OCI-LY7 (cell line): ENCODE measurements around the gene G2E3.

Experiments
- EZH2phosphoT487 ChIP-seq: fragments of 200-600 bp; sonication (generic); IDR thresholded peaks from 2 replicates; pipeline ENCODE4 v1.6.1; 2018; ENCODE audit warnings: low read depth, borderline replicate concordance, mild to moderate bottlenecking, mixed run types, antibody characterized with exemption, low read length, moderate library complexity, mixed read lengths
- TF ChIP-seq, protein P1 (sequence below): fragments of 200-600 bp; sonication (generic); conservative IDR thresholded peaks from 2 replicates; pipeline ENCODE4 v1.5.1; 2014; ENCODE audit warnings: mild to moderate bottlenecking, antibody characterized with exemption, low read length, moderate library complexity, mixed read lengths

DNA sequence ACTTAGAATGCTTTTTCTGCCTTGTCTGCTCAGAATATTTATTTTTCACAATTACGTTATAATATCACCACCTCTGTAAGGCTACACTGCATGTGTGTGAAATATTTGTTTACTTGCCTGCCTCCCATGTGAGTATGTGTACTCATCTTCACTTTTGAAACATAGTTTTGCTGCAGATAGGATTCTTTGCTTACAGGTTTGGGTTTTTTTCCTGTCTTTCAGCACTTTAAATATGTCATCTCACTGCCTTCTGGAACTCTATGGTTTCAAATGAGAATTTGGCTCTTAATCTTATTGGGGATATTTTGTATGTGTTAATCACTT is 10.9 kb downstream of the G2E3 start:
- TF ChIP-seq, protein P1, sequence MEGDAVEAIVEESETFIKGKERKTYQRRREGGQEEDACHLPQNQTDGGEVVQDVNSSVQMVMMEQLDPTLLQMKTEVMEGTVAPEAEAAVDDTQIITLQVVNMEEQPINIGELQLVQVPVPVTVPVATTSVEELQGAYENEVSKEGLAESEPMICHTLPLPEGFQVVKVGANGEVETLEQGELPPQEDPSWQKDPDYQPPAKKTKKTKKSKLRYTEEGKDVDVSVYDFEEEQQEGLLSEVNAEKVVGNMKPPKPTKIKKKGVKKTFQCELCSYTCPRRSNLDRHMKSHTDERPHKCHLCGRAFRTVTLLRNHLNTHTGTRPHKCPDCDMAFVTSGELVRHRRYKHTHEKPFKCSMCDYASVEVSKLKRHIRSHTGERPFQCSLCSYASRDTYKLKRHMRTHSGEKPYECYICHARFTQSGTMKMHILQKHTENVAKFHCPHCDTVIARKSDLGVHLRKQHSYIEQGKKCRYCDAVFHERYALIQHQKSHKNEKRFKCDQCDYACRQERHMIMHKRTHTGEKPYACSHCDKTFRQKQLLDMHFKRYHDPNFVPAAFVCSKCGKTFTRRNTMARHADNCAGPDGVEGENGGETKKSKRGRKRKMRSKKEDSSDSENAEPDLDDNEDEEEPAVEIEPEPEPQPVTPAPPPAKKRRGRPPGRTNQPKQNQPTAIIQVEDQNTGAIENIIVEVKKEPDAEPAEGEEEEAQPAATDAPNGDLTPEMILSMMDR: no peak
- no peak for TF ChIP-seq EZH2phosphoT487
